ENCODE data around the gene RNF212B.

DNA sequence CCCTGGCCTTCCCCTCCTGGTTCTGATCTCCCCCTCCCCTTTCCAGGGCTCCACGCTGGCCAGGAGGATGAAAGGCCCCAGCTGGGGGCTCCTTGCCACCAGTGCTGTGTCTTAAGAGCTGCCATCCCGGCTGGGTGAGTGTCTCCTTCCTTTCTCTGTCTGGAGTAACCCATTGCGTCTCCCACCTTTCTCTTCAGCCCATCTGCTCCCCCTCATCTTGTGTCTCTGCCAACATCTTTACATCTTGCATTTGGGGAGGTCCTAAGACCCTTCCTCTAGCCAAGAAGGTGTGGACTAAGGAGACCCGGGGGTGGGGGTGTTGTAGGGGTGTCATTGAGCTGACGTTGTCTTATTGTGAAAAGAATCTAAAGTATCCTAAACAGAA, 69.4 kb downstream of the RNF212B start:
- no peak for TF ChIP-seq IKZF1 (IDR thresholded peaks at IDR 0.05)
- TF ChIP-seq ZSCAN5A (CRISPR knock-in tag; IDR thresholded peaks at IDR 0.05; ENCODE audit: borderline replicate concordance) = no peak
- no peak for TF ChIP-seq REST (IDR thresholded peaks at IDR 0.05; ENCODE audit: borderline replicate concordance in 1 of 2, low read depth in 1 of 2, low read length in 2 of 2)
- TF ChIP-seq, protein P1, sequence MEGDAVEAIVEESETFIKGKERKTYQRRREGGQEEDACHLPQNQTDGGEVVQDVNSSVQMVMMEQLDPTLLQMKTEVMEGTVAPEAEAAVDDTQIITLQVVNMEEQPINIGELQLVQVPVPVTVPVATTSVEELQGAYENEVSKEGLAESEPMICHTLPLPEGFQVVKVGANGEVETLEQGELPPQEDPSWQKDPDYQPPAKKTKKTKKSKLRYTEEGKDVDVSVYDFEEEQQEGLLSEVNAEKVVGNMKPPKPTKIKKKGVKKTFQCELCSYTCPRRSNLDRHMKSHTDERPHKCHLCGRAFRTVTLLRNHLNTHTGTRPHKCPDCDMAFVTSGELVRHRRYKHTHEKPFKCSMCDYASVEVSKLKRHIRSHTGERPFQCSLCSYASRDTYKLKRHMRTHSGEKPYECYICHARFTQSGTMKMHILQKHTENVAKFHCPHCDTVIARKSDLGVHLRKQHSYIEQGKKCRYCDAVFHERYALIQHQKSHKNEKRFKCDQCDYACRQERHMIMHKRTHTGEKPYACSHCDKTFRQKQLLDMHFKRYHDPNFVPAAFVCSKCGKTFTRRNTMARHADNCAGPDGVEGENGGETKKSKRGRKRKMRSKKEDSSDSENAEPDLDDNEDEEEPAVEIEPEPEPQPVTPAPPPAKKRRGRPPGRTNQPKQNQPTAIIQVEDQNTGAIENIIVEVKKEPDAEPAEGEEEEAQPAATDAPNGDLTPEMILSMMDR (CRISPR knock-in tag; IDR thresholded peaks at IDR 0.05) = no peak
- TF ChIP-seq, protein P2, sequence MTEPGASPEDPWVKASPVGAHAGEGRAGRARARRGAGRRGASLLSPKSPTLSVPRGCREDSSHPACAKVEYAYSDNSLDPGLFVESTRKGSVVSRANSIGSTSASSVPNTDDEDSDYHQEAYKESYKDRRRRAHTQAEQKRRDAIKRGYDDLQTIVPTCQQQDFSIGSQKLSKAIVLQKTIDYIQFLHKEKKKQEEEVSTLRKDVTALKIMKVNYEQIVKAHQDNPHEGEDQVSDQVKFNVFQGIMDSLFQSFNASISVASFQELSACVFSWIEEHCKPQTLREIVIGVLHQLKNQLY (CRISPR knock-in tag; IDR thresholded peaks at IDR 0.05) = no peak
- no peak; the same call in 1 of the 2 replicates for TF ChIP-seq ZNF777 (CRISPR knock-in tag; IDR thresholded peaks at IDR 0.05)

Measured in HepG2 (cell line).